ENCODE measurements around the gene CD300A.

Gene CD300A

GRCh38 chr17:74439691-74440567 lies 26.5 kb upstream of the CD300A start:
- DNase-seq (ENCODE audit: low read depth, low spot score), result no peak

GRCh38 chr17:74441537-74441936 lies 24.9 kb upstream of the CD300A start:
- no peak for DNase-seq (ENCODE audit: low read depth, low spot score)

GRCh38 chr17:74442291-74442669 lies 24.2 kb upstream of the CD300A start:
- DNase-seq (ENCODE audit: low read depth, low spot score), result no peak

GRCh38 chr17:74442670-74443515 lies 23.5 kb upstream of the CD300A start:
- DNase-seq (ENCODE audit: low read depth, low spot score), result no peak

- no peak for DNase-seq (ENCODE audit: low read depth, low spot score)
Measured at GRCh38 chr17:74443516-74444296, 22.7 kb upstream of the CD300A start.

- DNase-seq (ENCODE audit: low read depth, low spot score), result no peak
Measured at GRCh38 chr17:74444406-74444805, 22.0 kb upstream of the CD300A start.

- DNase-seq (ENCODE audit: low read depth, low spot score), result no peak
Measured at GRCh38 chr17:74445158-74445557, 21.3 kb upstream of the CD300A start.

GRCh38 chr17:74446551-74447500 lies 19.6 kb upstream of the CD300A start:
- no peak for DNase-seq (ENCODE audit: low read depth, low spot score)

- DNase-seq (ENCODE audit: low read depth, low spot score), result no peak
Measured at GRCh38 chr17:74447628-74448159, 18.7 kb upstream of the CD300A start.

- DNase-seq (ENCODE audit: low read depth, low spot score), result no peak
Measured at GRCh38 chr17:74448756-74449155, 17.7 kb upstream of the CD300A start.

GRCh38 chr17:74449306-74449705 lies 17.1 kb upstream of the CD300A start:
- DNase-seq (ENCODE audit: low read depth, low spot score), result no peak

- DNase-seq (ENCODE audit: low read depth, low spot score), result no peak
Measured at GRCh38 chr17:74449773-74450172, 16.7 kb upstream of the CD300A start.

- no peak for DNase-seq (ENCODE audit: low read depth, low spot score)
Measured at GRCh38 chr17:74450231-74450630, 16.2 kb upstream of the CD300A start.

GRCh38 chr17:74450925-74451403 lies 15.5 kb upstream of the CD300A start:
- no peak for DNase-seq (ENCODE audit: low read depth, low spot score)

- DNase-seq (ENCODE audit: low read depth, low spot score), result no peak
Measured at GRCh38 chr17:74451557-74451956, 14.9 kb upstream of the CD300A start.

GRCh38 chr17:74452033-74452840 lies 14.2 kb upstream of the CD300A start:
- DNase-seq (ENCODE audit: low read depth, low spot score), result no peak

GRCh38 chr17:74452841-74453661 lies 13.4 kb upstream of the CD300A start:
- no peak for DNase-seq (ENCODE audit: low read depth, low spot score)

- no peak for DNase-seq (ENCODE audit: low read depth, low spot score)
Measured at GRCh38 chr17:74453665-74454196, 12.7 kb upstream of the CD300A start.
